ENCODE data around the gene DDX41.

- TF ChIP-seq CTCF (IDR thresholded peaks at IDR 0.05) (no peak), KAT7 (CRISPR knock-in tag; IDR thresholded peaks at IDR 0.05; ENCODE audit: borderline replicate concordance) (no peak), TEAD4 (CRISPR knock-in tag; IDR thresholded peaks at IDR 0.05) (no peak), MAX (CRISPR knock-in tag; IDR thresholded peaks at IDR 0.05) (no peak), ELF4 (CRISPR knock-in tag; IDR thresholded peaks at IDR 0.05; ENCODE audit: low read depth) (no peak), HMGXB4 (CRISPR knock-in tag; IDR thresholded peaks at IDR 0.05) (no peak), ATF2 (CRISPR knock-in tag; IDR thresholded peaks at IDR 0.05; ENCODE audit: borderline replicate concordance, low read depth) (no peak)
These were observed 51.7 kb downstream of the DDX41 start for GRCh38 chr5:177465044-177465443.

All from WTC11 (cell line).